NOMO-1 (cell line): ENCODE measurements around the gene PAK5.

Experiments used
- DNase-seq, 2 experiments: peaks; one replicate each; lab custom pipeline; 2025; ENCODE audit not compliant: unreplicated experiment in 2 of 2; lab: John Stamatoyannopoulos, UW

PAK5 gene

DNA sequence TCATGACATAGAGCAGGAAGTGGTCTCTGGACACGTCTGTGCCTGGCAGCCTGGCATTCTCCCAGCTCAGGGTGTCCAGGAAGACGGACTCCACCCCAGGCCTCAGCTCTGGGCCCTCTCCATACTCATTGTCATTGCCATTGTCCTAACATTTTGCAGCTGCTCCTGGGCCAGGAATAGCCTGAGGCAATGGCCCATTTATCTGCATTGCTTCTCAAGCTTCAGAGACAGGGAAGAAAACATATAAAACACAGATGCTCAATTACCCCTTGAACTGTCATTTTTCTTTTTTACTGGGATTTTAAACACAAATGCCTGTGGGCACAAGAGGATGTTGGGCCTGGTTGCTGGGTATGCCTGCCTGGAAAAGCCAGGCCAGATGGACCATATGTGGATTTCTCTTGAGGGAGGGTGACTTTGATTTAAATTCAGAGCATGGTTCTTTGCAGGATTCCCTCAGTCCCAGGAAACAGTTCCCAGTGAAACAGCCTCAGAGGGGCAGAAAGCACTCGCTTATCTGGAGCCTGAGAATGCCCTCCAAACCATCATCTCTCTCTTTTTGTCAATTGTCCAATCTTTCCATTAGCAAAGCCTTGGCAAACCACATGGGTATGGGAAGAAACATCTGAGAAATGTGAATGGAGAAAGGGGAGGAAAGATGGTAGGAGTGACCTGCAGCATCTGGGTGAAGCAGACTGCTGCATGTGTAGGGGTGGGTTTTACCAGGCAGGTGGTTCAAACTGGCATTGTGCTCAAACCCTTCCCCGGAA lies 306.6 kb downstream of the PAK5 start:
- no peak for DNase-seq

DNA sequence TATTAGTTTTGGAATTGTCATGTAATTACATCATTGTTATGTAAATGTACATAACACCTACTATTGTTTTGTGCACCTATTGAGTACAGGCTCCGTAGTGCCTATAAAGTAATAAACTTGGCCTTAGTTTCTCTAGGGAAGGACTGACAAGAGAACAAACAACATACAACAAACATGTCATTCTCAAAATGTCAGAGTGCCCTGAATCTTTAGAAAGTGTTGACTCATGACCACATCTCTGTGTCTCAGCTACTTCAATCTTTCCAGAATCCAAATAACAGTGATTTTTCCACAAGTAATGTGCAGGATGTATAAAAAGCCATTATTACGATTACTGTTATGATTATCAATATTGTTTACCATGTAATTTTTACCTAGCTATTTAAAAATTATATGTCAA lies 307.3 kb downstream of the PAK5 start:
- DNase-seq: no peak

DNA sequence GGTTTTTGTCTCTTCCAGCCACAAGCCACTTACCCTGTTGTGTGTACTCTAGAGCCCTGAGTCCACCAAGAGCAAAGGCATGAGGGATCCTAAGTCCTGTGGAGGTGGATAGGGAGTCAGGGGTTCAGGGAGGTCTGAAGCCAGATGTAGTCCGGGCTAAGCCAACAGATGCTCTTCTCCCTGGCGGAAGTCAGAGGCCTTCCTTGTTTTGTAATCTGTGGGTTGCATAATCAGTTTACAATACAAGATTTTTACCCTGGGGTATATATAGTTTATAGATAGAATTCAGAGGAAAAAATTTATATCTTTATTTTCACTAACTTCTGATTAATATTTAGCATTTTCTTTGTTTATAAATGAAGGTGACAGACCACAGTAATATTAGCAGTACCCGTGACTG lies 315.2 kb downstream of the PAK5 start:
- DNase-seq: peak; percentile 35 to 64

DNA sequence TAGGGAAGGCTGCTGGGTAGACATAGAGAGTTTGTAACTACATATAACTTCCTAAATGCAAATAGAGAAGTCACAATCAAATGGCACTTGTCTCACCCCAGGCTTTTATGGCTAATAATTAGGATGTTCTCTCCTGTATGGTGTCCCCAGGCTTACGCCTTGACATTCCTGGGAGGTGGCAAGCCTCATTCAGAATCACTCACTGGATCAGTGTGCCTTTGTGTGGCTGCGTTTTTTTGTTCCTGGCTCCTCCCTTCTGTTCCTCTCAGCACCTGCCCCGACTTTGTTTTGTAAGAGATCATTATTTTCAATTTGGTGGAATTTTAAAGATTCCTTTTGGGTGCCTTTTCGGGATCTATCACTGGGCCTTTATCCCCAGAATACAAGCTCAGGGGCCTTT lies 318.8 kb downstream of the PAK5 start:
- no peak for DNase-seq

DNA sequence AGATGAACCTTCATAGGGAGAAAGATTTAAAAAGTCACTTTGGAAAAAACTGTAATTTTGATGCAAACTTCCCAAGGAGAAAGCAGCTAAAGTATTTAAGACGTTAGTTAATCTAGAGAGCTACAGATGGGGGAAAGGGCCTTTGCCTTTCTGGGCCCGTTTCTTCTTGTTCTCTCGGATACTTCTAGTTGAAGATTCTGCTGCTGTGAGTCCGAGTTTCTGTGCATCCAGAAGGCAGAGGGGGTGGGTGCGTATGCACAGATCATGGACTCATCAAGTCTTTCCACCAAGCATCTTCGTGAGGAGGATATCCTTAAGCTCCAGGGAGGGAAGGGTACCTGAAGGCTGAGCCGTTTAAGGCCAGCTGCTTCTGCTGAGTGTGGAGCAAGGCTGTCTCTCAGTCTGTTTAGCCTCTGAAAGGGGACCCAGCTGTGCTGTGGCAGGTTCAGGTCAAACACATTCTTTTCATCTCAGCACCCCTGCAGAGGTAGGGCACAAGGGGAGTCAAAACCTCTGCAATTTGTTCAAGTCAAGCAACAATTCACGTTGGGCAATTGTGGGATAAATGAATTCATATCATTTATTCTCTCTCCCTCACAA lies 320.2 kb downstream of the PAK5 start:
- no peak for DNase-seq

- no peak for DNase-seq
These were observed 321.3 kb downstream of the PAK5 start for GRCh38 chr20:9517297-9518162.

- DNase-seq: peak; percentile 22 to 37
These were observed 322.5 kb downstream of the PAK5 start for GRCh38 chr20:9516234-9516871.

GRCh38 chr20:9515741-9516233 lies 323.1 kb downstream of the PAK5 start:
- no peak for DNase-seq

- DNase-seq: no peak
These were observed 323.7 kb downstream of the PAK5 start for GRCh38 chr20:9515214-9515585.

GRCh38 chr20:9514461-9515213 lies 324.2 kb downstream of the PAK5 start, which contains the start of gene LAMP5:
Gene LAMP5 (plus strand): TSS chr20:9514590. CDS start chr20:9514853, 263 bp downstream.
- DNase-seq: peak; percentile 30 to 36

- DNase-seq: no peak
These were observed 324.8 kb downstream of the PAK5 start for GRCh38 chr20:9514072-9514460.

GRCh38 chr20:9510911-9511310 lies 328.0 kb downstream of the PAK5 start:
- no peak for DNase-seq

DNA sequence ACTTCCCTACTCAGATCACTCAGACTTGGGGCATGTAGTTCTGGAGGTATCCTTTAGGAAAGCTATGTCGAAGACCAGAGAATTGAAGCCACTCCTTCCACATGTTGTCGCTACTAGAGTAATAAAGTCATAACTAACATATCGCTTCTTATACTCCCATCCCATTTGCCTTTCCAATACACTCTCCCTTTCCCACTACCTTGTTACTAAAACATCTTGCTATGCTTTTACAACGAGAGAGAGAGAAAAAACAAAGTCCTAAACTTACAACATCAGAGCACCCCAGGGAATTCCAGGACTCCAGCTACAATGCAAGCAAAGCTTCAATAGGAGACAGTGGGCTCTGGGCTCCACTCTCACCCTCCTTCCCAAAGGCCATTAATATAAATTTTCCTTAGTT lies 329.6 kb downstream of the PAK5 start:
- DNase-seq: no peak

GRCh38 chr20:9508696-9509178 lies 330.1 kb downstream of the PAK5 start:
- no peak for DNase-seq

- no peak for DNase-seq
These were observed 330.6 kb downstream of the PAK5 start for GRCh38 chr20:9508240-9508661.

- DNase-seq: no peak
These were observed 331.2 kb downstream of the PAK5 start for GRCh38 chr20:9507544-9508239.

GRCh38 chr20:9506964-9507369 lies 331.9 kb downstream of the PAK5 start:
- DNase-seq: no peak

- no peak for DNase-seq
These were observed 332.5 kb downstream of the PAK5 start for GRCh38 chr20:9506280-9506821.
